HG03439 (cell line): ENCODE results near the gene TYSND1.
"Not testable (repeated sequence)": the region's sequence is repeated elsewhere in the genome, so short reads cannot be mapped to it uniquely, and the experiment has no call there.

Experiments used
- ATAC-seq: cut with Tn5 transposase; IDR thresholded peaks from one replicate; pipeline ENCODE4 v1.9.1; 2021; ENCODE audit warnings: mild to moderate bottlenecking, moderate library complexity; ENCODE audit not compliant: unreplicated experiment

Gene TYSND1

DNA sequence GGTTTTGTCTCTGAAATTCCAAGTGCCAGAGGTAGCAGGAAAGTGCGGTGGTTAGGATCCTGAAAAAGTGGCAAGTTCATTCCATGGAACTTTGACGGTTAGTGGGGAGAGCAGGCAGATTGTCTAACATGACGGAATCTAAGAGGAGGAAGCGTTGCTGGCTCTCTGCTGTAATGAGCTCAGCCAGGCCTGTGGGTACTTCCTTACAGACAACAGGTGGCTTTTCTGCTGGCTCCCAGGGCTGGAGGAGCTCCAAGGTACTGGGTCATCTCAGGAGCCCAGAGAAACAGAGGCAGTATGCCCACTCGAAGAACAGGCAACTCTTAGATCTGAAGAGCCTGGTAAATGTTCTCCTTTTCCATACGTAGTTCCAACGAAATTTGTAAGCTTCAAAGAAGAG is 10.8 kb downstream of the TYSND1 start:
- no peak for ATAC-seq

GRCh38 chr10:70135046-70135445 is 11.5 kb downstream of the TYSND1 start:
- ATAC-seq, result no peak

DNA sequence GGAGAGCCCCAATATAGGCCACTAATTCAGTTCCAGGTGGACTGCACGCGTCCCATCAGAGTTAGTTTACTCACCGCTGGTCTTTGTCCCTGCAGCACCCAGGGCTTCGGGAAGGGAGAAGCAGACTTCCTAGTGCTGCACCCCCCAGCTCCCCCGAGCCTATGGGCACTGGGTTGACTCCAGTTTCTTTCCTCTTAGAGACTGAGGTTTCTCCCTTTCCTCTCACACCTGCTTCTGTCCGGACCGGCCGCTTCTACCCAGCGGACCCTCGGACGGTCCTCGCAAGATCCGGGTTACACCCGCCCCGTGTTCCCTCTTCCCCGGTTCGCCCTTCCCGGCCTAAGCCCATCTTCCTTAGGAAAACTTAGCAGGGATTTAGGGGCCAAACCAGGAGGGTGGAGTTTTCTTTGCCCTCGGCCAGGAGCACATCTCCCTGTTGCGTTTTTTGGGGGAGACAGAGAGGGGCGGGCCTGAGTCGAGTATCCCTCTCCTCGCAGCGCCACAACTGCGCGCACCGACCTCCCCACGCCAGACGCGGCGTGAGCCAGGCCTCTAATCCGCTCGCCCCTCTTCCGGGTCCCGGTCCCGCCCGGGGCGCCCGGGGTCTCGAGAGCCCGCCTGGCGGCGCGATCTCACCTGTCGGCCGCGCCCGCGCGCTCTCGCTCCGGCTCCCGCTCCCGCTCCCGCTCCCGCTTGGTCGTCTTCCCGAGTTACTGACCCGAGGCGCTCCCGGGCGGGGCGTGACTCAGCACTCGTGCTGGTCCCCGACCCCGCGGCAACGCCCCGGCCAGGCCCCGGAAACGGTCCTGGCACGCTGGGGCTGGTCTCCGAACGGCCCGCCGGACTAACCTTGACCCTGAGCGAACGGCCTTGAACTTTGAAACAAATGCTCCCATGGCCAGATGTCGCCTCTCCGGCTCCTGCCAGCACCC is 14.1 kb downstream of the TYSND1 start, which contains the start of gene AIFM2:
AIFM2 (minus strand) TSS at position 728 of the 932 bp plus-strand sequence. CDS start 8,741 bp downstream, outside the sequence.
- peak; percentile 61 for ATAC-seq

DNA sequence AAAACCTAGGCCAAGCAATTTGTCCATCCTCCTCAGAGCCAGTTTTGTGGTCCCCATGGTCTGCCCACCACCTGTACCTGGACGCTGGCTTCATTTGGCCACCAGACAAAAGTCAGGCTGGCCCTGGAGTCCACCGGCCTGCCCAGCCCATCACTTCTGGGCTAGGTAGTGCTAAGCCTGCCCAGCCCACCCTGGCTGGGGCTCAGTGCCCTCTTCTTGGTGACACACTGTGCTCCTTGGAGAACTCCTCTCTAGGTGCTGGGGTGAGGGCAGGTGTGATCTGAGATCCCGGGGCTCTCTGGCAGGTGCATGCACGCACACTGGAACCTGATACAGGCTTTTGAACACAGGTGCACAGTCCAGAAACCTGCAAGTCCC is 15.0 kb downstream of the TYSND1 start:
- ATAC-seq, result no peak

GRCh38 chr10:70130878-70131559 is 15.5 kb downstream of the TYSND1 start:
- ATAC-seq, result no peak

DNA sequence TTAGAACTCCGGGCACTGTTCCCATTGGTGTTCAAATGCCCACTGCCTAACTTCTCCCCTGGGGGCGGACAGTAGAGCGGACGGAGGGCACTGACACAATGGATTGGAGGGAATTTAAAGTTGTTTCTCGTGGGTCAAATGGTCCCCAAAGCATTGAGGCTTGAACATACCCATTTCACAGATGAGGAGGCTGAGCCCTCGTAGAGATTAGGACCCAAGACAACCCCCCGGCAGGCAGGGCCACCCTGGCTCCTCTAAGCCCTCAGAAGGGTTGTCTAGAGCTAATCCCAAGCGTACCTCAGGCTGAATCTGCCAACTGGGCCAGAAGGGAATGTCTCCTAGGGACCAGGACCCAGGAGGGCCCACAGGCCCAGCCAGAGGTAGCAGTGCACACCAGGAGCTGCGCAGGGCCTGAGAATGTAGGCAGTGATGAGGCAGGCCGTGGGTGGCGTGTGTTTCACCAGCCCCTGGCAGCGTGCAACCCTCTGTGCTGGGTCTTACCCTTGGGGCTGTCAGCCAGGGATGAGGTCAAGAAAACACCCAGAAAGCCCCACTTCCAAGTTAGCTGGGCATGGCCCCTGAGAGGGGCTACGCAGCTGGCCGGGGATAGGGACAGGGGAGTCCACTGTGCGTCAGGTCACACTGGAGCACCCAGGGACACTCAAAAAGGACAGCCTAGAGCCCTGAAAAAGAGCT is 19.7 kb downstream of the TYSND1 start:
- no peak for ATAC-seq

DNA sequence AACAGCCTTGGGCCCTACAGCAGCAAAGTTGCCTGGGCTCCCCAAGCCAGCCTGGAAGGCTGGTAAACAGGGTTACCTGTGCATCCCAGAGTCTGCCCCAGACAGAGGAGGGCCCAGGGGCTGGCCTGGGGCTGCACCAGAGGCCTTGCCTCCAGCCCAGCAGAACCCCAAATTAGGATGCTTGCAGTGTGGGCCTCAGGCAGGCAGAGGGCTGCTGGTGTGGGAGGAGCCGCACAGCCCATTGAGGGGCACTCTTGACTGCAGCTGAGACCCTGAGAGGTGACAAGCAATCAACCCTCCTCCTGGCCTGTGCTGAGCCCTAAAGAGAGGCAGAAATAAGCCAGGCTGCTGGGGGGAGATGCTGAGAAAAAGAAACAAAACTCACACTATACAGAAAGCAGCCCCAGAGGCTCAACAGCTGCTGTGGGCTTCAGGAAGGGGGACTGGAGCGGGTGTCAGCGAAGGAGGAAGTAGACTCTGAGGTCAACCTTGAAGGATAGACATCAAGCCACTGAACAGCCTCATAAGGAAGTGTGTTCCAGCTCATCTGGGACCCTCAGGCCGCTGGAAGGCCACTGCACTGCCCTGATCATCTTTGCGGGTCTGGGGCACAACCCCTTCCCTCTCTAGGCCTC is 20.5 kb downstream of the TYSND1 start:
- no peak for ATAC-seq

- no peak for ATAC-seq
Observed at GRCh38 chr10:70124918-70125317, 21.6 kb downstream of the TYSND1 start.

GRCh38 chr10:70124415-70124814 is 22.1 kb downstream of the TYSND1 start:
- ATAC-seq, result no peak

GRCh38 chr10:70123817-70124216 is 22.7 kb downstream of the TYSND1 start:
- ATAC-seq, result no peak

DNA sequence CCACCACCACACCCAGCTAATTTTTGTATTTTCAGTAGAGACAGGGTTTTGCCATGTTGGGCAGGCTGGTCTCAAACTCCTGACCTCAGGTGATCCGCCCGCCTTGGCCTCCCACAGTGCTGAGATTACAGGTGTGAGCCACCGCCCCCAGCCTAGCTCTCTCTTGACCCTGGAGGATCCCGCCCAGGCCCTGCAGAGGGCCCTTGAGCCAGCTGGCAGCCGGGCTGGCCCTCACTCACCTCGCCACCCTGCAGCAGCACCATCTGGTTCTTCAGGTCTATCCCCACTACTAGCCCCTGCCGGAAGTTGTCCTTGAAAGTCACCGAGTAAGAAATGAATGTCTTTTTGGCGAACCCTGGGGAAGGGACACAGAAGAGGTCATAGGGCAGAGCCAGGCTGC is 23.3 kb downstream of the TYSND1 start:
- not testable (repeated sequence) for ATAC-seq

DNA sequence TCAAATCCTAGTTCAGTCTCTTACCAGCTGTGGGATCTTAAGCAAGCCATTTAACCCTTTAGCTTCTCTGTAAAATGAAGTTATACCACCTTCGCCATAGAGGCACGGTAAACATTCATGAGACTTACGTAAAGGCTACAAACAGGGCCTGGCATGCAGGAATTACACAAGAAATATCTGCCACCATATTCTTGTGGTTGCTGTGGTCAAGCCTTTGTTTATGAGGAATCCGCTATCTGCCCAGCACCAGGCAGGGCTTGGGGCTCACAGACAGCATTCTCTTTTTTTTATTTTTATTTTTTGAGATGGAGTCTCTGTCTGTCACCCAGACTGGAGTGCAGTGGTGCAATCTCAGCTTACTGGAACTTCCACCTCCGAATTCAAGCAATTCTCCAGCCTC is 23.8 kb downstream of the TYSND1 start:
- ATAC-seq, result no peak

DNA sequence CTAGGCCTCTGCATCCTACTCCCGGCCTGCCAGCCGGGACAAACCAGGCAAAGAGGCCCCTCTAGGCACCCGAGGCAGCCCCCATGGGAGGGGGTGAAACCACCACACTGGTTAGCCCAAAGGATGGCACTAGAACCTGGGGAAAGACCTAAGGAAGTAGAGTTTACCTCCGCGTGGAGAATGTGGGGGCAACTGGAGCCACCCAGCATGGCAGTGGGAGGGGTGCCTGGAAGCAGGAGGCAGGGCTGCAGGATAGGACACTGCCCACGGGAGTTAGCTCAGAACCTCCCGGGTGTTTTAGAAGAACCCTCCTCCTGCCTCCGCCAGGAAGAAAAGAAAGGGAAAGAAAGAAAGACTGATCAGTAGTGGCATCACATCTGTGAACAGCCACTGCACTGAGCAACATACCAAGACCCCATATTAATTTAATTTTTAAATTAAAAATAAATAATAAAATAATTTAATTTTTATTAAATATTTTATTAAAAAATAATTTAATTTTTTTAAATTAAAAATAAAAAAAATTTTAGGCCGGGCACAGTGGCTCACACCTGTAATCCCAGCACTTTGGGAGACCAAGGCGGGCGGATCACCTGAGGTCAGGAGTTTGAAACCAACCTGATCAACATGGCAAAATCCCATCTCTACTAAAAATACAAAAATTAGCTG is 25.1 kb downstream of the TYSND1 start:
- no peak for ATAC-seq

DNA sequence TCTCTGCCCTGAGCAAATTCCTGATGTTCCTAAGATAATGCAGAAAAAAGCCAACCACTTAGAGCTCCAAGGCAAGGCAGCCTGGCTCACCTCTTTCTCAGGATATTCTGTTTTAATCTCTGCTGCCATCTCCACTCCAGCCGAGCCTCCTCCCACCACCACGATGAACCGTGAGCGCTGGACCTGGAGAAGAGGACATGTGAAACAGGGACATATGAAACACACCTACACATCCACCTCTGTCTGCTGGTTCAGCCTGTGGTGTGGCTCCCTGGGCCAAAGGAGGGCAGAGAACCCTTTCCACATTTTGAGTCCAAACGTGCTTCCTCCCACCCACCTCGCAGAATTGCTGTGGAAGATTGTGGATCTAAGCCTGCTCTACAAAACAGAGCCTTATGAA is 26.1 kb downstream of the TYSND1 start:
- ATAC-seq, result no peak

GRCh38 chr10:70119623-70120022 is 26.9 kb downstream of the TYSND1 start:
- ATAC-seq, result no peak

DNA sequence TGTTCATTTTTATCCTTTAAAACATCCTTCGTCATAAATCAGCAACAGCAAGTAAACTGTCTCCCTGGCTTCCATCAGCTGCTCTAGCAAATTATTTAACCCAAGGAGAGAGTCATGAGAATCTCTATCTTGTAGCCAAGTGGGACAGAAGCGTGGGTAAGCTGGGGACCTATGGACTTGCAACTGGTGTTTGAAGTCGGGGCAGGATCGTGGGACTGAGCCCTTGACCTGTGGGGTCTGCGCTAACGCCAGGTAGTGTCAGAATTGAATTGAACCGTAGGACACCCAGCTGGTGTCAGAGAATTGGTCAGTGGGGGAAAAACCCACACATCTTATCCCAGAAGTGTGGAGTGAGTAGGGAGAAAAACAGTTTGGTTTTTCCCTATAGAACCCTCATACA is 27.3 kb downstream of the TYSND1 start:
- no peak for ATAC-seq

GRCh38 chr10:70118196-70118595 is 28.3 kb downstream of the TYSND1 start:
- no peak for ATAC-seq

GRCh38 chr10:70117646-70118045 is 28.9 kb downstream of the TYSND1 start:
- no peak for ATAC-seq

GRCh38 chr10:70115948-70116682 is 30.4 kb downstream of the TYSND1 start:
- ATAC-seq, result peak; percentile 49

GRCh38 chr10:70114902-70115301 is 31.6 kb downstream of the TYSND1 start:
- ATAC-seq, result no peak
